K562 treated with DMSO at 1 percent for 24 hours (cell line): ENCODE data around the gene PEX11G. TPM values are rescaled to one million over a fixed set of nuclear protein-coding genes. Genes with fewer than 3 reads are reported as not detected.

Source experiments
- total RNA-seq: library from RNA; unstranded; fragments of 300-600 nt; gene quantifications from 2 replicates; pipeline ENCODE4 v1.2.3, GENCODE V29; 2022; ENCODE audit warnings: low read depth; ENCODE audit not compliant: insufficient read depth

The PEX11G gene
- 8.6 and 12.1 TPM in 2 replicates for total RNA-seq

GRCh38 chr19:7488736-7489353 is at the start of gene PEX11G:
PEX11G (minus strand) TSS chr19:7489035; CDS start chr19:7489010, 25 bp downstream.

GRCh38 chr19:7535047-7535997 is 46.5 kb upstream of the PEX11G start, which contains the start of gene PNPLA6:
PNPLA6 (plus strand) TSS chr19:7535717; CDS start chr19:7535789, 72 bp downstream.

GRCh38 chr19:7522072-7522922 is 33.5 kb upstream of the PEX11G start, which contains the start of gene MCOLN1:
MCOLN1 (plus strand) TSS chr19:7522624; CDS start chr19:7522751, 127 bp downstream.

GRCh38 chr19:7515645-7516151 is 26.9 kb upstream of the PEX11G start, which contains the start of gene ZNF358:
ZNF358 (plus strand) TSS chr19:7516103; CDS start chr19:7519243, 3,140 bp downstream.

Other genes with a start within 250 kb of the PEX11G start
- gene INSR, start 194.6 kb downstream of the PEX11G start, total RNA-seq = 1.2 and 2.0 TPM in 2 replicates
- gene ARHGEF18, start 140.1 kb downstream of the PEX11G start, total RNA-seq = 41.8 and 42.7 TPM in 2 replicates
- gene ZNF358, start 27.1 kb upstream of the PEX11G start, total RNA-seq = 46.9 and 54.4 TPM in 2 replicates
- 28.1 and 29.2 TPM in 2 replicates for gene MCOLN1, start 33.6 kb upstream of the PEX11G start, total RNA-seq
- gene PNPLA6, start 46.7 kb upstream of the PEX11G start, total RNA-seq = 101 and 108 TPM in 2 replicates
- gene CAMSAP3, start 106.8 kb upstream of the PEX11G start, total RNA-seq = 3.4 and 3.8 TPM in 2 replicates
- 108 and 119 TPM in 2 replicates for gene XAB2, start 140.5 kb upstream of the PEX11G start, total RNA-seq
- gene PET100, start 140.8 kb upstream of the PEX11G start, total RNA-seq = 33.2 and 56.3 TPM in 2 replicates
- 2.6 and 6.6 TPM in 2 replicates for gene PCP2, start 144.7 kb upstream of the PEX11G start, total RNA-seq
- 209 and 241 TPM in 2 replicates for gene STXBP2, start 148.1 kb upstream of the PEX11G start, total RNA-seq
- gene RETN, start 180.0 kb upstream of the PEX11G start, total RNA-seq = not detected in 2 replicates
- gene MCEMP1, start 188.1 kb upstream of the PEX11G start, total RNA-seq = 1.3 and 1.4 TPM in 2 replicates
- 175 and 188 TPM in 2 replicates for gene TRAPPC5, start 191.8 kb upstream of the PEX11G start, total RNA-seq
- 0.70 and 0.95 TPM in 2 replicates for gene FCER2, start 213.1 kb upstream of the PEX11G start, total RNA-seq
- gene CLEC4G, start 243.1 kb upstream of the PEX11G start, total RNA-seq = not detected in 2 replicates